ENCODE measurements around the gene ZNF428. TPM values are rescaled to one million over a fixed set of nuclear protein-coding genes. Genes with fewer than 3 reads are reported as not detected.

Gene ZNF428
- total and polyA plus RNA-seq, 7 donors: 18.0 to 40.2 (median 33.6) TPM

DNA sequence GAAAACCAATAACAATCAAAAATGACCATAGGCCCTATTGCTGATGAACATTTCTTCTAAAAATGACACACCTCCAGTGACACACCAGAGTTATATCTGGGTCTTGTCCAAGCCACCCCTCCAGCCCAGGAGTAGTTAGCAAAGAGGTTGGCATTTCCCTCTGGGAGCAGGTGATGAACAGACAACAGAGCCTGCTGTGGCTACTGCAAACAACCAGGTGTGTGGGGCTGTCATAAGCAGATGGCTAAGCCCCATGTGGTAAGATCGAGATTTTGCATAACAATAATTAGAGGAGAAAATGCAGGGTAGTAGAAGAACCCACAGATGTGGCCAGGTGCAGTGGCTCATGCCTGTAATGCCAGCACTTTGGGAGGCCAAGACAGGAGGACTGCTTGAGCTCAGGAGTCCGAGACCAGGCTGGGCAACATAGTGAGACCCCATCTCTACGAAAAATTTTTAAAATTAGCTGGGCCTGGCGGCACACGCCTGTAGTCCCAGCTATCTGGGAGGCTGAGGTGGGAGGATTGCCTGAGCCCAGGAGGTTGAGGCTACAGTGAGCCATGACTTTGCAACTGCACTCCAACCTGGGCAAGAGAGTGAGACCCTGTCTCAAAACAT is 49.1 kb downstream of the ZNF428 start:
- DNase-seq: no peak
- Histone ChIP-seq H3K9me3 (no peaks in the 10 kb centered on the region), H3K4me1 (peaks cover 0 to 19% (median 14%) of the 10 kb centered on the region in 4 donors), H3K27ac (no peak overlapping the region), H3K27me3 (no peaks in the 10 kb centered on the region), H3K4me3 (no peak overlapping the region), H3K36me3 (peaks cover 0 to 9% (median 0%) of the 10 kb centered on the region in 4 donors)
- TF ChIP-seq EP300 (IDR thresholded peaks at IDR 0.05): no peak
- no peak for TF ChIP-seq POLR2A (IDR thresholded peaks at IDR 0.05)
- no peak for TF ChIP-seq POLR2AphosphoS5 (IDR thresholded peaks at IDR 0.05)
- TF ChIP-seq, protein P1, sequence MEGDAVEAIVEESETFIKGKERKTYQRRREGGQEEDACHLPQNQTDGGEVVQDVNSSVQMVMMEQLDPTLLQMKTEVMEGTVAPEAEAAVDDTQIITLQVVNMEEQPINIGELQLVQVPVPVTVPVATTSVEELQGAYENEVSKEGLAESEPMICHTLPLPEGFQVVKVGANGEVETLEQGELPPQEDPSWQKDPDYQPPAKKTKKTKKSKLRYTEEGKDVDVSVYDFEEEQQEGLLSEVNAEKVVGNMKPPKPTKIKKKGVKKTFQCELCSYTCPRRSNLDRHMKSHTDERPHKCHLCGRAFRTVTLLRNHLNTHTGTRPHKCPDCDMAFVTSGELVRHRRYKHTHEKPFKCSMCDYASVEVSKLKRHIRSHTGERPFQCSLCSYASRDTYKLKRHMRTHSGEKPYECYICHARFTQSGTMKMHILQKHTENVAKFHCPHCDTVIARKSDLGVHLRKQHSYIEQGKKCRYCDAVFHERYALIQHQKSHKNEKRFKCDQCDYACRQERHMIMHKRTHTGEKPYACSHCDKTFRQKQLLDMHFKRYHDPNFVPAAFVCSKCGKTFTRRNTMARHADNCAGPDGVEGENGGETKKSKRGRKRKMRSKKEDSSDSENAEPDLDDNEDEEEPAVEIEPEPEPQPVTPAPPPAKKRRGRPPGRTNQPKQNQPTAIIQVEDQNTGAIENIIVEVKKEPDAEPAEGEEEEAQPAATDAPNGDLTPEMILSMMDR (IDR thresholded peaks at IDR 0.05): no peak
- WGBS, 2 donors: 84 to 87% methylated on average over 5 of the region's 5 CpGs
- intact Hi-C loops (cut with DNase I): loop anchor here (5.0 kb wide), 1 partner anchor 33 kb away; no protein-coding TSS in a partner anchor

DNA sequence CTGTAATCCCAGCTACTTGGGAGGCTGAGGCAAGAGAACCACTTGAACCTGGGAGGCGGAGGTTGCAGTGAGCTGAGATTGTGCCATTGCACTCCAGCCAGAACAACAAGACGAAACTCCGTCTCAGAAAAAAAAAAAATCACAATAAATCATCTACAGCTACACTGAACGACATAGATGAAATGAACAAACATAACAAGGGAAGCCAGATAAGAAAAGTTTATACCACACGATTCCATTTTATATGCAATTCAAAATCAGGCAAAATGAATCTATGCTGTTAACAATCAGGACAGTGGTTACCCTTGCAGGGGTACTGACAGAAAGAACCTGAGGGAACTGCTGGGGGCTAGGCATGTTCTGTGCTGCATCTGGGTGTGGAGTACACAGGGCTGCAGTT is 49.8 kb downstream of the ZNF428 start:
- no peak for TF ChIP-seq POLR2AphosphoS5 (IDR thresholded peaks at IDR 0.05)
- intact Hi-C loops (cut with DNase I): loop anchor here (5.0 kb wide), 1 partner anchor 32 kb away; no protein-coding TSS in a partner anchor
- H3K27ac ChIP-seq: no peak overlapping the region
- peaks cover 0 to 22% (median 12%) of the 10 kb centered on the region in 4 donors for H3K4me1 ChIP-seq
- no peak for DNase-seq
- WGBS, 2 donors: 68 to 82% methylated on average over 5 of the region's 5 CpGs
- no peaks in the 10 kb centered on the region for H3K27me3 ChIP-seq
- H3K36me3 ChIP-seq: peaks cover 0 to 9% (median 0%) of the 10 kb centered on the region in 4 donors
- H3K9me3 ChIP-seq: no peaks in the 10 kb centered on the region
- no peak overlapping the region for H3K4me3 ChIP-seq

DNA sequence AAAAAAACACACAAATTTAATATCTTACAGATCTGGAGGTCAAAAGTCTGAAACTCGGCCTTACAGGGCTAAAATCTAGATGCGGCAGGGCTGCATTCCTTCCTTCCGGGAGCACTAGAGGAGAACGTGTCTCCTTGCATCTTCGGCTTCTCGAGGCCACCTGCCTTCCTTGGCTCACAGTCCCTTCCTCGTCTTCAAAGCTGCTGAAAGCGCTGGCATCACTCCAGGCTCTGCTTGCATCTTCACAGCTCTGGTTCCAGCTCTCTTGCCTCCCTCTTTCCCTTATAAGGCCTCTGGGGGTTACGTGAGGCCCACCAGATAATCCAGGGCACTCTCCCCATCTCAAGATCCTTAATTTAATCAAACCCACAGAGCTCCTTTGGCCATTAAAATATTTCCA is 54.6 kb downstream of the ZNF428 start:
- TF ChIP-seq EP300 (IDR thresholded peaks at IDR 0.05) (no peak), POLR2A (IDR thresholded peaks at IDR 0.05) (no peak), POLR2AphosphoS5 (IDR thresholded peaks at IDR 0.05) (no peak)
- TF ChIP-seq, protein P1 (IDR thresholded peaks at IDR 0.05): no peak

DNA sequence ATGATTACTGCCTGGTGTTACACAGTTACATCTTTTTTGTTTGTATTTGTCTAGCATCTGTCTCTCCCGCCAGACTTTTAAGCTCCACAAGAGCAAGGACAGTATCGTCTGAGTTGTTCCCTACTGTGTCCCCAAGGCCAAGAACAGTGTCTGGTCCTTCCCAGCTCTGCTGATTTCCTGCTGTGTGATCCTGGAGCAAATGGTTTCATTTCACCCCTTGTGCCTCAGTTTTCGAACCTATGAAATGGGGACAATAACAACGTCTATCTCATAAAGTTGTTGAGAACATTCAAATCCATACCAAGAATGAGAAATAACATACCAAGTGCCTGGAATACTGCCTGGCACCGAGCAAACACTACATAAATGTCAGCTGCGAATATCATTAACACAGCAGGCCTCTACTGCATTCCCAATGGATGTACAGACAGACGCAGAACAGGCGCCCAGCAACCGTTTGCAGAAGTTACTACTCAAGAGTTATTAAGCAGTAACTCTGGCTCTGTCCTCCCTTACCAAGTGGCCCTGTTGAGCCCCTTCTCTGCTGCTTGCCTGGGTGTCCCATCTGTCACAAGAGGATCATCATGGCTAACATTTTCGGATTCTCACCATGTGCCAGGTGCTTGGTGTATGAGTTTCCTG is 55.5 kb downstream of the ZNF428 start:
- H3K4me1 ChIP-seq: peaks cover 0 to 41% (median 21%) of the 10 kb centered on the region in 4 donors
- intact Hi-C loops (cut with DNase I): no loop called here
- peak overlapping the region in 3 of 4 donors; percentile 56 to 79 (median 74) for H3K27ac ChIP-seq
- no peak for DNase-seq
- no peak for TF ChIP-seq EP300 (IDR thresholded peaks at IDR 0.05)
- no peak for TF ChIP-seq POLR2A (IDR thresholded peaks at IDR 0.05)
- H3K4me3 ChIP-seq: no peak overlapping the region
- no peaks in the 10 kb centered on the region for H3K9me3 ChIP-seq
- peaks cover 0 to 22% (median 6%) of the 10 kb centered on the region in 4 donors for H3K36me3 ChIP-seq
- WGBS, 2 donors: 89 to 92% methylated on average over 10 of the region's 10 CpGs
- no peaks in the 10 kb centered on the region for H3K27me3 ChIP-seq

More for the DNA sequence above, 54.6 kb downstream of the ZNF428 start:
- 60 to 83% methylated on average over 9 of the region's 9 CpGs for WGBS, 2 donors
- intact Hi-C loops (cut with DNase I): no loop called here
- no peaks in the 10 kb centered on the region for H3K9me3 ChIP-seq
- no peaks in the 10 kb centered on the region for H3K27me3 ChIP-seq
- H3K27ac ChIP-seq: peak overlapping the region in 1 of 4 donors; percentile 18
- H3K4me3 ChIP-seq: no peak overlapping the region
- H3K36me3 ChIP-seq: peaks cover 0 to 18% (median 4%) of the 10 kb centered on the region in 4 donors
- peaks cover 0 to 41% (median 21%) of the 10 kb centered on the region in 4 donors for H3K4me1 ChIP-seq
- no peak for DNase-seq

DNA sequence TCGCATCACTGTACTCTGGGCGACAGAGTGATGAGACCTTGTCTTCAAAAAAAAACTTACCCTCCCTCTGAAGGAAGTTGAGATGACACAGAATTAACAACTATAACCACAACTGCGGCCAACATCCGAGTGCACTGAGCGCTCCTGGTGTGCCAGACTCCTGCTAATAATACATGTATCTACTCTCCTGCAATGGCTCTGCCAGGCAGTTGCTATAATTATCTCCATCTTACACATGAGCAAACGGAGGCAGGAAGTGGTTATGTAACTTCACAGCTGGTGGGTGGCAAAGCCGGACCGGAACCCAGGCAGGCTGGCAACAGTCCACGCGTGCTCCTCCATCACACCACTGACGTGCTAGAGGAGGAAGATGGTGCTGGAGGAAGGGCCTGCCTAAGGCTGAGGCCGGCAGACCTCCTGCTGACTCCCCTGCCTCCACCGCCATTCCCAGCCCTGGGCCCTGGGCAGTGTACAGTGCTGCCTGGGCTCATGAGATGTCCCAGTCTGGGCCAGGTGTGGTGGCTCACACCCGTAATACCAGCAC is 56.7 kb downstream of the ZNF428 start:
- no peaks in the 10 kb centered on the region for H3K27me3 ChIP-seq
- TF ChIP-seq, protein P1 (IDR thresholded peaks at IDR 0.05): no peak
- TF ChIP-seq POLR2A (IDR thresholded peaks at IDR 0.05) (no peak), POLR2AphosphoS5 (IDR thresholded peaks at IDR 0.05) (peak; percentile 17 to 60 (median 30))
- peak; percentile 91 for DNase-seq
- H3K4me1 ChIP-seq: peaks cover 0 to 41% (median 21%) of the 10 kb centered on the region in 4 donors
- WGBS, 2 donors: 46 to 77% methylated on average over 14 of the region's 14 CpGs
- peak overlapping the region; percentile 56 to 79 (median 71) for H3K27ac ChIP-seq
- no peak overlapping the region for H3K4me3 ChIP-seq
- intact Hi-C loops (cut with DNase I): no loop called here
- no peaks in the 10 kb centered on the region for H3K9me3 ChIP-seq
- peaks cover 0 to 31% (median 7%) of the 10 kb centered on the region in 4 donors for H3K36me3 ChIP-seq

Measured in sigmoid colon (tissue), 7 donors.